PC-9 (cell line): ENCODE results near the gene REV1. TPM values are rescaled to one million over a fixed set of nuclear protein-coding genes. Genes with fewer than 3 reads are reported as not detected.

Experiments used
- BruUV-seq: library from RNA; stranded (reverse); fragments of 400-500 nt; replicated peaks from 2 replicates; lab custom pipeline; 2021; lab: Mats Ljungman, UMichigan
- CTCF ChIA-PET: fragments of 300-600 bp; sonication (Branson Sonifier 250); formaldehyde crosslinking; loops from one replicate; lab custom pipeline; 2022; ENCODE audit warnings: antibody characterized with exemption; lab: Charles Lee
- POLR2A ChIA-PET: fragments of 300-600 bp; sonication (Branson Sonifier 250); formaldehyde crosslinking; loops from one replicate; lab custom pipeline; 2022; ENCODE audit warnings: antibody characterized with exemption; ENCODE audit not compliant: unreplicated experiment; lab: Charles Lee
- DNase-seq, 2 experiments: peaks; one replicate each; pipeline versions ENCODE4 v3.0.0 to v3.0.0-alpha.2; 2015 to 2022; ENCODE audit warnings: mixed read lengths in 1 of 2
- H2AFZ ChIP-seq: fragments of 200-600 bp; sonication (generic); 2 replicates; pipeline ENCODE4 v1.8.1; 2017; ENCODE audit warnings: antibody characterized with exemption
- H3F3A ChIP-seq: fragments of 200-600 bp; sonication (generic); 2 replicates; pipeline ENCODE4 v1.8.1; 2017; ENCODE audit warnings: antibody characterized with exemption, mild to moderate bottlenecking, low read depth; ENCODE audit not compliant: insufficient read depth
- H3K27ac ChIP-seq: fragments of 200-600 bp; sonication (generic); 2 replicates; pipeline ENCODE4 v1.6.1; 2016; ENCODE audit warnings: mixed run types
- H3K27me3 ChIP-seq: fragments of 200-600 bp; sonication (generic); 2 replicates; pipeline ENCODE4 v1.6.1; 2016; ENCODE audit warnings: low read depth, mixed run types; ENCODE audit not compliant: insufficient read depth
- H3K36me3 ChIP-seq: fragments of 200-600 bp; sonication (generic); 2 replicates; pipeline ENCODE4 v1.6.1; 2016; ENCODE audit warnings: low read depth, mixed run types
- H3K4me1 ChIP-seq: fragments of 200-600 bp; sonication (generic); replicated peaks from 2 replicates; pipeline ENCODE4 v1.6.1; 2016; ENCODE audit warnings: mixed run types; ENCODE audit not compliant: insufficient read depth
- H3K4me2 ChIP-seq: fragments of 200-600 bp; sonication (generic); 2 replicates; pipeline ENCODE4 v1.6.1; 2017; ENCODE audit warnings: mixed run types
- H3K4me3 ChIP-seq: fragments of 200-600 bp; sonication (generic); 2 replicates; pipeline ENCODE4 v1.6.1; 2016; ENCODE audit warnings: mixed run types
- H3K79me2 ChIP-seq: fragments of 200-600 bp; sonication (generic); 2 replicates; pipeline ENCODE4 v1.6.1; 2017; ENCODE audit warnings: low read depth, mixed run types
- H3K9me2 ChIP-seq: fragments of 200-600 bp; sonication (generic); 2 replicates; pipeline ENCODE4 v1.8.1; 2017; ENCODE audit warnings: mild to moderate bottlenecking; ENCODE audit not compliant: insufficient read depth
- H3K9me3 ChIP-seq: fragments of 200-600 bp; sonication (generic); 2 replicates; pipeline ENCODE4 v1.8.1; 2016; ENCODE audit warnings: low read depth; ENCODE audit not compliant: insufficient read depth
- H4K20me1 ChIP-seq: fragments of 200-600 bp; sonication (generic); 2 replicates; pipeline ENCODE4 v1.8.1; 2017; ENCODE audit not compliant: insufficient read depth
- CTCF ChIP-seq: fragments of 200-600 bp; sonication (generic); conservative IDR thresholded peaks from 2 replicates; pipeline ENCODE4 v1.6.1; 2017; ENCODE audit warnings: mixed run types, antibody characterized with exemption, mild to moderate bottlenecking, moderate library complexity
- EZH2 ChIP-seq: fragments of 200-600 bp; sonication (generic); IDR thresholded peaks from 2 replicates; pipeline ENCODE4 v1.8.0; 2017; ENCODE audit warnings: antibody characterized with exemption, low read depth
- intact Hi-C: fragments of 100-400 bp; cut with micrococcal nuclease; formaldehyde crosslinking; loops from one replicate; pipeline ENCODE4 v1.10.0; 2022; ENCODE audit not compliant: unreplicated experiment
- total RNA-seq: library from RNA; stranded (reverse); gene quantifications from 2 replicates; pipeline ENCODE4 v1.2.3, GENCODE V29; 2021

The REV1 gene
- total RNA-seq, 1 experiment from 2014 or later, result 50.5 TPM

GRCh38 chr2:99444222-99444621 is 45.6 kb downstream of the REV1 start:
- H3K36me3 ChIP-seq, result peaks cover 43% of the 10 kb centered on the region
- H3K27me3 ChIP-seq, result no peaks in the 10 kb centered on the region
- H2AFZ ChIP-seq, result no peak overlapping the region
- H4K20me1 ChIP-seq, result peaks cover 24% of the 10 kb centered on the region
- H3K4me2 ChIP-seq, result no peak overlapping the region
- intact Hi-C loops, result loop anchor here (5.0 kb wide), 1 partner anchor 43 kb away; no protein-coding TSS in a partner anchor
- no peak for DNase-seq
- no TSS peak for BruUV-seq
- peaks cover 8% of the 10 kb centered on the region for H3K79me2 ChIP-seq
- POLR2A ChIA-PET, result no interaction called here
- H3F3A ChIP-seq, result peaks cover 7% of the 10 kb centered on the region; the same call in 1 of the 2 replicates
- no peaks in the 10 kb centered on the region for H3K9me3 ChIP-seq
- no peak overlapping the region for H3K27ac ChIP-seq
- no peaks in the 10 kb centered on the region for H3K9me2 ChIP-seq
- CTCF ChIA-PET, result interaction anchor here (0.6 kb wide), 1 partner anchor 25 kb away, joined by 7 read pairs; no protein-coding TSS in a partner anchor
- H3K4me1 ChIP-seq, result no peaks in the 10 kb centered on the region
- TF ChIP-seq CTCF (no peak), EZH2 (no peak)
- H3K4me3 ChIP-seq, result no peak overlapping the region

- ChIA-PET POLR2A (no interaction called here), CTCF (no interaction called here)
- peaks cover 17% of the 10 kb centered on the region for H4K20me1 ChIP-seq
- TF ChIP-seq EZH2 (no peak), CTCF (no peak)
- no peak overlapping the region for H3K4me2 ChIP-seq
- H2AFZ ChIP-seq, result no peak overlapping the region
- H3K36me3 ChIP-seq, result peaks cover 42% of the 10 kb centered on the region; the same call in 1 of the 2 replicates
- H3K79me2 ChIP-seq, result peaks cover 3% of the 10 kb centered on the region; the same call in 1 of the 2 replicates
- H3K9me3 ChIP-seq, result no peaks in the 10 kb centered on the region
- intact Hi-C loops, result loop anchor here (5.0 kb wide), 1 partner anchor 44 kb away; no protein-coding TSS in a partner anchor
- BruUV-seq, result no TSS peak
- H3K27me3 ChIP-seq, result no peaks in the 10 kb centered on the region
- DNase-seq, result no peak
- peaks cover 7% of the 10 kb centered on the region; the same call in 1 of the 2 replicates for H3F3A ChIP-seq
- H3K9me2 ChIP-seq, result no peaks in the 10 kb centered on the region
- H3K27ac ChIP-seq, result no peak overlapping the region
- H3K4me3 ChIP-seq, result no peak overlapping the region
- H3K4me1 ChIP-seq, result no peaks in the 10 kb centered on the region
Measured at GRCh38 chr2:99442837-99443236, 47.0 kb downstream of the REV1 start.

GRCh38 chr2:99439971-99440505 is 49.8 kb downstream of the REV1 start:
- Histone ChIP-seq H3K9me3 (no peaks in the 10 kb centered on the region), H3K27ac (no peak overlapping the region), H3K4me2 (no peak overlapping the region), H3K27me3 (no peaks in the 10 kb centered on the region), H2AFZ (no peak overlapping the region), H3K9me2 (no peaks in the 10 kb centered on the region), H3K4me1 (no peaks in the 10 kb centered on the region), H3K79me2 (no peaks in the 10 kb centered on the region), H3K4me3 (no peak overlapping the region), H4K20me1 (peaks cover 23% of the 10 kb centered on the region), H3F3A (peaks cover 7% of the 10 kb centered on the region; the same call in 1 of the 2 replicates), H3K36me3 (peaks cover 38% of the 10 kb centered on the region; the same call in 1 of the 2 replicates)
- ChIA-PET CTCF (no interaction called here), POLR2A (interaction anchor here (0.6 kb wide), 1 partner anchor 103 kb away, joined by 3 read pairs; the partner anchor contains the start of gene EIF5B)
- TF ChIP-seq EZH2, result no peak
- TF ChIP-seq CTCF, result no peak
- no peak for DNase-seq
- intact Hi-C loops, result loop anchor here (5.0 kb wide), 1 partner anchor 47 kb away; no protein-coding TSS in a partner anchor
- BruUV-seq, result no TSS peak
